ENCODE measurements around the gene TCEAL8. TPM values are rescaled to one million over a fixed set of nuclear protein-coding genes. Genes with fewer than 3 reads are reported as not detected.

Gene TCEAL8
- total and polyA plus RNA-seq, 10 of the 15 experiments (the other 5 are each of a cell fraction or from before 2014, with no cell fraction given): 28.4 to 123 (median 58.7) TPM

GRCh38 chrX:103254171-103254824 lies 657 bp downstream of the TCEAL8 start:
- DNase-seq (ENCODE audit: low read depth, low spot score) (peak; percentile 3), FAIRE-seq (no peak), ATAC-seq (peak; percentile 88)
- Histone ChIP-seq H3K27ac (ENCODE audit: control insufficient read depth, insufficient read depth) (peak overlapping the region; percentile 72), H3K27me3 (replicated peaks in 1 of 2; ENCODE audit: control insufficient read depth in 2 of 2, insufficient read depth in 2 of 2, low read length in 1 of 2) (no peaks in the 10 kb centered on the region), H3K9me3 (replicated peaks; ENCODE audit: control insufficient read depth, insufficient read depth, low read length) (no peaks in the 10 kb centered on the region), H2AFZ (ENCODE audit: control insufficient read depth, low read depth, low read length) (peak overlapping the region; percentile 91), H3K36me3 (ENCODE audit: control insufficient read depth in 2 of 2, insufficient read depth in 2 of 2, low read length in 1 of 2) (no peaks in the 10 kb centered on the region), H3K79me2 (ENCODE audit: control insufficient read depth, insufficient read depth, low read length) (peaks cover 8% of the 10 kb centered on the region), H4K20me1 (ENCODE audit: control insufficient read depth, insufficient read depth) (no peaks in the 10 kb centered on the region; the same call in 1 of the 2 replicates), H3K4me3 (peak overlapping the region; percentile 69), H3K4me2 (ENCODE audit: control insufficient read depth, insufficient read depth) (peak overlapping the region; percentile 81), H3K9ac (ENCODE audit: control insufficient read depth, insufficient read depth, low read length) (peak overlapping the region; percentile 80), H3K4me1 (ENCODE audit: control insufficient read depth, insufficient read depth, low read length) (peaks cover 3% of the 10 kb centered on the region; the same call in 1 of the 2 replicates)
- RAD21 ChIA-PET (ENCODE audit: unreplicated experiment): no interaction called here
- SMC1A ChIA-PET (ENCODE audit: uncharacterized antibody, unreplicated experiment): interaction anchor here (1.2 kb wide), 2 partner anchors 43 to 210 kb away, joined by 3 to 4 read pairs; no protein-coding TSS in a partner anchor
- POLR2A ChIA-PET: interaction anchor here (1.0 kb wide), 1 partner anchor 1836 kb away, joined by 4 read pairs; no protein-coding TSS in a partner anchor
- 19% methylated on average over 22 of the region's 22 CpGs for WGBS (ENCODE audit: insufficient coverage, insufficient replicate concordance, low lambda C conversion rate, missing lambda C conversion rate)
- intact Hi-C loops (cut with micrococcal nuclease; ENCODE audit: unreplicated experiment): no loop called here
- no TSS peak for BruUV-seq (replicated peaks)
- CTCF ChIA-PET: no interaction called here
- in situ Hi-C loops (cut with MboI): no loop called here
- TF ChIP-seq EGR1 (IDR thresholded peaks at IDR 0.05; ENCODE audit: borderline replicate concordance in 1 of 2, low read depth in 2 of 2, low read length in 2 of 2): peak in 1 of 2 experiments; percentile 14; a peak in 1 of 3 replicates
- TF ChIP-seq SMAD1 (IDR thresholded peaks at IDR 0.05; ENCODE audit: low read depth, partially characterized antibody): no peak
- TF ChIP-seq SRF (IDR thresholded peaks at IDR 0.05; ENCODE audit: low read depth in 2 of 2, low read length in 2 of 2): no peak
- 0 out of 2 replicates have a peak, but pooled peaks have one; percentile 13 for TF ChIP-seq LARP7 (IDR thresholded peaks at IDR 0.05)
- TF ChIP-seq IKZF2 (IDR thresholded peaks at IDR 0.05): 0 out of 4 replicates have a peak, but pooled peaks of 1 of the 2 experiments have one; percentile 27
- TF ChIP-seq POLR2A (IDR thresholded peaks at IDR 0.05; ENCODE audit: low read depth, low read length): peak; percentile 36; the same call in 1 of the 2 replicates
- no peak for TF ChIP-seq REST (IDR thresholded peaks at IDR 0.05; ENCODE audit: low read depth, low read length)
- TF ChIP-seq NR2C1 (IDR thresholded peaks at IDR 0.05): peak; percentile 35; the same call in 1 of the 2 replicates
- no peak for TF ChIP-seq ESRRA (IDR thresholded peaks at IDR 0.05; ENCODE audit: low read length)
- TF ChIP-seq BHLHE40 (IDR thresholded peaks at IDR 0.05; ENCODE audit: borderline replicate concordance in 1 of 2, low read depth in 2 of 2, low read length in 1 of 2): no peak
- TF ChIP-seq E2F8 (IDR thresholded peaks at IDR 0.05; ENCODE audit: low read depth, partially characterized antibody): no peak
- TF ChIP-seq NR2F1 (conservative IDR thresholded peaks at IDR 0.05): 0 out of 2 replicates have a peak, but pooled peaks have one; percentile 12
- TF ChIP-seq IKZF1 (conservative IDR thresholded peaks at IDR 0.05): peak; percentile 19; the same call in 1 of the 2 replicates
- TF ChIP-seq RCOR1 (conservative IDR thresholded peaks at IDR 0.05; ENCODE audit: low read depth, low read length): no peak
- TF ChIP-seq RUNX3 (IDR thresholded peaks at IDR 0.05; ENCODE audit: low read length): no peak
- TF ChIP-seq NFIC (IDR thresholded peaks at IDR 0.05; ENCODE audit: low read depth, low read length): no peak
- peak; percentile 45; the same call in 1 of the 2 replicates for TF ChIP-seq YY1 (IDR thresholded peaks at IDR 0.05; ENCODE audit: low read depth, low read length)

All from GM12878 (cell line).